Smooth muscle cell (in vitro differentiated cells): ENCODE data around the gene SMIM26. TPM values are rescaled to one million over a fixed set of nuclear protein-coding genes. Genes with fewer than 3 reads are reported as not detected.

Experiments used
- DNase-seq: peaks from one replicate; lab custom pipeline; 2025; ENCODE audit not compliant: unreplicated experiment; lab: John Stamatoyannopoulos, UW
- H2AFZ ChIP-seq: fragments of 200-600 bp; sonication (generic); 2 replicates; pipeline ENCODE4 v1.6.0; 2016; ENCODE audit warnings: antibody characterized with exemption, low read depth, mild to moderate bottlenecking
- H3F3A ChIP-seq: fragments of 200-600 bp; sonication (generic); 2 replicates; pipeline ENCODE4 v1.6.0; 2017; ENCODE audit warnings: antibody characterized with exemption, low read depth
- H3K27ac ChIP-seq: fragments of 200-600 bp; sonication (generic); 2 replicates; pipeline ENCODE4 v1.5.1; 2016; ENCODE audit warnings: low read depth, mild to moderate bottlenecking
- H3K27me3 ChIP-seq: fragments of 200-600 bp; sonication (generic); 2 replicates; pipeline ENCODE4 v1.6.1; 2016; ENCODE audit warnings: low read depth, mild to moderate bottlenecking
- H3K36me3 ChIP-seq: fragments of 200-600 bp; sonication (generic); 2 replicates; pipeline ENCODE4 v1.5.1; 2016; ENCODE audit warnings: low read depth
- H3K4me1 ChIP-seq: fragments of 200-600 bp; sonication (generic); 2 replicates; pipeline ENCODE4 v1.5.1; 2016; ENCODE audit warnings: low read depth
- H3K4me2 ChIP-seq: fragments of 200-600 bp; sonication (generic); 2 replicates; pipeline ENCODE4 v1.6.0; 2016; ENCODE audit warnings: mild to moderate bottlenecking
- H3K4me3 ChIP-seq: fragments of 200-600 bp; sonication (generic); 2 replicates; pipeline ENCODE4 v1.5.1; 2016; ENCODE audit warnings: mild to moderate bottlenecking
- H3K79me2 ChIP-seq: fragments of 200-600 bp; sonication (generic); 2 replicates; pipeline ENCODE4 v1.6.0; 2016; ENCODE audit warnings: low read depth, mild to moderate bottlenecking
- H3K9ac ChIP-seq: fragments of 200-600 bp; sonication (generic); 2 replicates; pipeline ENCODE4 v1.6.0; 2016; ENCODE audit warnings: low read depth
- H3K9me3 ChIP-seq: fragments of 200-600 bp; sonication (generic); replicated peaks from 2 replicates; pipeline ENCODE4 v1.5.1; 2016; ENCODE audit warnings: low read depth
- H4K20me1 ChIP-seq: fragments of 200-600 bp; sonication (generic); 2 replicates; pipeline ENCODE4 v1.6.0; 2016; ENCODE audit warnings: low read depth
- CTCF ChIP-seq: fragments of 200-600 bp; sonication (generic); IDR thresholded peaks from 2 replicates; pipeline ENCODE4 v1.5.1; 2017; ENCODE audit warnings: borderline replicate concordance, mild to moderate bottlenecking, antibody characterized with exemption; ENCODE audit not compliant: insufficient read depth, poor library complexity, severe bottlenecking
- WGBS: methylation state at CpG from one replicate; pipeline ENCODE4 v1.1.7; 2016; ENCODE audit warnings: low lambda C conversion rate; 5-methylcytosine and 5-hydroxymethylcytosine counted together
- polyA plus RNA-seq: library from polyadenylated mRNA; unstranded; fragments of >200 nt; fragmentation: Nextera tagmentation; extraction: Ambion mirVana; gene quantifications from 2 replicates; pipeline ENCODE4 v1.2.1, GENCODE V29; 2016
- total RNA-seq: library from RNA; depleted of rRNA; stranded (reverse); fragments of >200 nt; gene quantifications from 2 replicates; pipeline ENCODE4 v1.2.3, GENCODE V29; 2014

Gene SMIM26
- total and polyA plus RNA-seq, 2 experiments from 2014 or later = 71.8 to 161 TPM

DNA sequence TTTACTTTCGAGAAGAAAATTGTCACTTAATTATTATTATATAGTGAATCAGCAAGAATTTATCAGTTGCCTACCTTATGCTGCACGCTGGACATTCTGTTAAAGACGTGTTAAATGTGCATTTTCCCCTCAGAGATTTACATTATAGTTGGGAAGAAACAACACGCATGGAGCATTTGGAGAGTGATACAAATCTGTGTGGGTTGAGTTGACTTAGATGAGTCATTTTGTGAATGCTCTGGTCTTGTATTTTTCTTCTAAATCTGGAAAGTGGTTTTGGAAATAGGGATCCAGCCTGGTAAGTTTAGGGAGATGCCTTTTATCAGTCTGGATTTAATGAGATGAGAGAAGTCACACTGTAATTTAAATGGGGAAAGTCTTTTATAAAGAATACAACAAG is 24.0 kb upstream of the SMIM26 start:
- peaks cover 9% of the 10 kb centered on the region for H3K36me3 ChIP-seq
- no peak for DNase-seq
- no peak overlapping the region for H3K9ac ChIP-seq
- H3K9me3 ChIP-seq = no peaks in the 10 kb centered on the region
- H3K4me1 ChIP-seq = no peaks in the 10 kb centered on the region
- no peak overlapping the region for H2AFZ ChIP-seq
- no peaks in the 10 kb centered on the region for H3K79me2 ChIP-seq
- TF ChIP-seq CTCF = no peak
- no peaks in the 10 kb centered on the region for H3K27me3 ChIP-seq
- no peaks in the 10 kb centered on the region for H4K20me1 ChIP-seq
- no peak overlapping the region for H3K4me3 ChIP-seq
- H3K4me2 ChIP-seq = no peak overlapping the region
- H3F3A ChIP-seq = no peaks in the 10 kb centered on the region
- no peak overlapping the region for H3K27ac ChIP-seq
- WGBS = 57% methylated on average over 4 of the region's 4 CpGs

GRCh38 chr20:18543932-18544331 is 23.3 kb upstream of the SMIM26 start:
- no peak overlapping the region for H3K4me3 ChIP-seq
- no peaks in the 10 kb centered on the region for H3K4me1 ChIP-seq
- H3K27me3 ChIP-seq = no peaks in the 10 kb centered on the region
- H3K9me3 ChIP-seq = no peaks in the 10 kb centered on the region
- H3K9ac ChIP-seq = no peak overlapping the region
- no peaks in the 10 kb centered on the region for H3K79me2 ChIP-seq
- H3K36me3 ChIP-seq = peaks cover 15% of the 10 kb centered on the region
- 97% methylated on average over 7 of the region's 7 CpGs for WGBS
- no peak for TF ChIP-seq CTCF
- H3F3A ChIP-seq = no peaks in the 10 kb centered on the region
- H2AFZ ChIP-seq = no peak overlapping the region
- DNase-seq = no peak
- no peak overlapping the region for H3K27ac ChIP-seq
- no peak overlapping the region for H3K4me2 ChIP-seq
- H4K20me1 ChIP-seq = no peaks in the 10 kb centered on the region

- WGBS = 100% methylated on average over 1 of the region's 1 CpG
- no peak for TF ChIP-seq CTCF
Observed at GRCh38 chr20:18545566-18545965, 21.7 kb upstream of the SMIM26 start.

DNA sequence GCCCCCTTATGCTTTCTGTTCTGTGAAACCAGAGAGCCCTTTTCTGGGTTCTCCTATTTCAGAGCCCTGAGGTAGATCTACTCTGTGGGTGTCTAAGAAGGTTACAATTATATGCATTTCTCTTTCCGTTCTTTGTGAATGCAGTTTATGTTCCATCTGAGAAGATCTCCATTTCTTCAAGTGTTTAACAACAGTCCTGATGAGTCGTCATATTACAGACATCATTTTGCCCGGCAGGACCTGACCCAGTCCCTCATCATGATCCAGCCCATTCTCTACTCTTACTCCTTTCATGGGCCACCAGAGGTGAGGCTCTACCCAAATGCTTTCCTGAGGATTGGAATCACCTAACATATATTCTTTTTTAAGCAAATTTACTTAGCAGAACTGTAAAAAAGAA is 18.8 kb upstream of the SMIM26 start:
- H3K4me3 ChIP-seq = no peak overlapping the region
- no peaks in the 10 kb centered on the region for H3K79me2 ChIP-seq
- no peak overlapping the region for H3K9ac ChIP-seq
- H3K4me2 ChIP-seq = no peak overlapping the region
- H2AFZ ChIP-seq = no peak overlapping the region
- H3K27me3 ChIP-seq = no peaks in the 10 kb centered on the region
- no peak overlapping the region for H3K27ac ChIP-seq
- 90% methylated on average over 3 of the region's 3 CpGs for WGBS
- peaks cover 18% of the 10 kb centered on the region for H3K36me3 ChIP-seq
- H3F3A ChIP-seq = no peaks in the 10 kb centered on the region
- H3K4me1 ChIP-seq = no peaks in the 10 kb centered on the region
- DNase-seq = no peak
- no peak for TF ChIP-seq CTCF
- H4K20me1 ChIP-seq = no peaks in the 10 kb centered on the region
- H3K9me3 ChIP-seq = no peaks in the 10 kb centered on the region

More at GRCh38 chr20:18545566-18545965, 21.7 kb upstream of the SMIM26 start:
- Histone ChIP-seq H3K4me1 (no peaks in the 10 kb centered on the region), H3K9me3 (no peaks in the 10 kb centered on the region), H3K36me3 (peaks cover 15% of the 10 kb centered on the region), H3K27ac (no peak overlapping the region), H3K79me2 (no peaks in the 10 kb centered on the region), H3K27me3 (no peaks in the 10 kb centered on the region), H3F3A (no peaks in the 10 kb centered on the region), H3K4me3 (no peak overlapping the region), H2AFZ (no peak overlapping the region), H3K4me2 (no peak overlapping the region), H3K9ac (no peak overlapping the region), H4K20me1 (no peaks in the 10 kb centered on the region)
- DNase-seq = no peak
